Immature natural killer cell (primary cell): ENCODE data around the gene OR4F6. TPM values are rescaled to one million over a fixed set of nuclear protein-coding genes. Genes with fewer than 3 reads are reported as not detected.

Experiments
- DNase-seq, 3 donors: peaks; one replicate each; pipeline ENCODE4 v3.0.0; 2022; ENCODE audit warnings: mixed read lengths in 1 of 3
- H3K27ac Mint-ChIP-seq, 6 donors: one replicate each; pipeline ENCODE4 v1.8.0; 2020; ENCODE audit warnings: mixed read lengths in 6 of 6, mild to moderate bottlenecking in 5 of 6, inconsistent platforms in 4 of 6, moderate library complexity in 3 of 6
- H3K27me3 Mint-ChIP-seq, 3 donors: one replicate each; pipeline ENCODE4 v1.8.0; 2020 to 2021; ENCODE audit warnings: low read depth in 3 of 3, mild to moderate bottlenecking in 3 of 3, mixed read lengths in 3 of 3, moderate library complexity in 3 of 3, inconsistent platforms in 1 of 3
- H3K36me3 Mint-ChIP-seq, 3 donors: one replicate each; pipeline ENCODE4 v1.8.0; 2020; ENCODE audit warnings: mixed read lengths in 3 of 3, inconsistent platforms in 2 of 3, mild to moderate bottlenecking in 2 of 3
- H3K4me1 Mint-ChIP-seq, 2 donors: one replicate each; pipeline ENCODE4 v1.8.0; 2020; ENCODE audit warnings: inconsistent platforms in 2 of 2, mild to moderate bottlenecking in 2 of 2, mixed read lengths in 2 of 2, moderate library complexity in 1 of 2
- H3K4me3 Mint-ChIP-seq, 5 donors: one replicate each; pipeline ENCODE4 v1.8.0; 2020; ENCODE audit warnings: mild to moderate bottlenecking in 5 of 5, mixed read lengths in 5 of 5, inconsistent platforms in 3 of 5, moderate library complexity in 3 of 5
- H3K9me3 Mint-ChIP-seq, 6 donors: one replicate each; pipeline ENCODE4 v1.8.0; 2020; ENCODE audit warnings: mild to moderate bottlenecking in 6 of 6, mixed read lengths in 6 of 6, inconsistent platforms in 4 of 6, moderate library complexity in 3 of 6
- polyA plus RNA-seq, 3 donors: library from polyadenylated mRNA; unstranded; fragments of 300-500 nt; fragmentation: Illumina TruSeq; gene quantifications; one replicate each; pipeline ENCODE4 v1.2.3, GENCODE V29; 2021

Gene OR4F6
- polyA plus RNA-seq, 3 donors from 2014 or later: not detected

- Mint-ChIP-seq H3K9me3 (peaks cover 0 to 7% (median 0%) of the 10 kb centered on the region in 6 donors), H3K4me3 (no peak within 1 kb of the TSS), H3K36me3 (no peaks in the 10 kb centered on the region), H3K27me3 (peaks cover 5 to 20% (median 13%) of the 10 kb centered on the region in 3 donors), H3K27ac (no peak within 1 kb of the TSS), H3K4me1 (no peaks in the 10 kb centered on the region)
- no peak for DNase-seq
Measured at GRCh38 chr15:101811902-101812301, 8.6 kb downstream of the OR4F6 start, which contains the start of gene OR4F15. OR4F15 (plus strand) TSS chr15:101812202; CDS start chr15:101818187, 5,985 bp downstream.

- Mint-ChIP-seq H3K27me3 (peaks cover 7 to 20% (median 14%) of the 10 kb centered on the region in 3 donors), H3K4me1 (no peaks in the 10 kb centered on the region)
Measured at GRCh38 chr15:101813803-101814534, 10.7 kb downstream of the OR4F6 start.

GRCh38 chr15:101820781-101821180 is 17.5 kb downstream of the OR4F6 start:
- no peak overlapping the region for H3K27ac Mint-ChIP-seq

More at GRCh38 chr15:101813803-101814534, 10.7 kb downstream of the OR4F6 start:
- no peaks in the 10 kb centered on the region for H3K36me3 Mint-ChIP-seq
- no peak overlapping the region for H3K27ac Mint-ChIP-seq
- H3K4me3 Mint-ChIP-seq: no peak overlapping the region
- H3K9me3 Mint-ChIP-seq: peaks cover 0 to 7% (median 0%) of the 10 kb centered on the region in 6 donors
- DNase-seq: no peak

GRCh38 chr15:101827257-101827656 is 23.9 kb downstream of the OR4F6 start:
- Mint-ChIP-seq H3K4me1 (no peaks in the 10 kb centered on the region), H3K36me3 (no peaks in the 10 kb centered on the region), H3K9me3 (peaks cover 0 to 2% (median 0%) of the 10 kb centered on the region in 6 donors), H3K27ac (no peak overlapping the region), H3K27me3 (peaks cover 0 to 15% (median 0%) of the 10 kb centered on the region in 3 donors), H3K4me3 (no peak overlapping the region)
- DNase-seq: no peak

More at GRCh38 chr15:101820781-101821180, 17.5 kb downstream of the OR4F6 start:
- no peak for DNase-seq
- peaks cover 3 to 18% (median 4%) of the 10 kb centered on the region in 3 donors for H3K27me3 Mint-ChIP-seq
- H3K4me1 Mint-ChIP-seq: no peaks in the 10 kb centered on the region
- no peaks in the 10 kb centered on the region for H3K36me3 Mint-ChIP-seq
- H3K9me3 Mint-ChIP-seq: peaks cover 0 to 2% (median 0%) of the 10 kb centered on the region in 6 donors
- H3K4me3 Mint-ChIP-seq: no peak overlapping the region

- Mint-ChIP-seq H3K27me3 (peaks cover 0 to 21% (median 1%) of the 10 kb centered on the region in 3 donors), H3K27ac (no peak overlapping the region), H3K9me3 (peaks cover 0 to 3% (median 0%) of the 10 kb centered on the region in 6 donors), H3K36me3 (no peaks in the 10 kb centered on the region), H3K4me1 (no peaks in the 10 kb centered on the region), H3K4me3 (no peak overlapping the region)
- DNase-seq: no peak
Measured at GRCh38 chr15:101828774-101829173, 25.5 kb downstream of the OR4F6 start.

- Mint-ChIP-seq H3K27ac (no peak overlapping the region), H3K36me3 (no peaks in the 10 kb centered on the region), H3K9me3 (no peaks in the 10 kb centered on the region), H3K4me3 (no peak overlapping the region), H3K27me3 (peaks cover 0 to 20% (median 6%) of the 10 kb centered on the region in 3 donors), H3K4me1 (no peaks in the 10 kb centered on the region)
- no peak for DNase-seq
Measured at GRCh38 chr15:101841656-101842055, 38.3 kb downstream of the OR4F6 start.

- Mint-ChIP-seq H3K36me3 (no peaks in the 10 kb centered on the region), H3K4me1 (no peaks in the 10 kb centered on the region), H3K9me3 (peaks cover 0 to 7% (median 0%) of the 10 kb centered on the region in 6 donors), H3K4me3 (no peak overlapping the region), H3K27me3 (peaks cover 2 to 28% (median 6%) of the 10 kb centered on the region in 3 donors), H3K27ac (no peak overlapping the region)
- no peak for DNase-seq
Measured at GRCh38 chr15:101844916-101845315, 41.6 kb downstream of the OR4F6 start.

GRCh38 chr15:101852356-101852755 is 49.0 kb downstream of the OR4F6 start:
- Mint-ChIP-seq H3K4me3 (no peak overlapping the region), H3K27ac (no peak overlapping the region), H3K36me3 (peaks cover 0 to 4% (median 0%) of the 10 kb centered on the region in 3 donors), H3K27me3 (peaks cover 4 to 22% (median 7%) of the 10 kb centered on the region in 3 donors), H3K4me1 (no peaks in the 10 kb centered on the region), H3K9me3 (peaks cover 0 to 7% (median 0%) of the 10 kb centered on the region in 6 donors)
- DNase-seq: no peak

Other genes starting within 250 kb of the OR4F6 start
- gene TM2D3, start 151.1 kb upstream of the OR4F6 start, polyA plus RNA-seq: 10 to 100 TPM; 39.9 to 73.1 (median 52.6) TPM
- gene TARS3, start 79.0 kb upstream of the OR4F6 start, polyA plus RNA-seq: 10 to 100 TPM in 1 of 3 donors, 1 to 10 TPM in 1, under 1 TPM in 1; 0.41 to 14.1 (median 6.6) TPM
- gene OR4F15, start 8.7 kb downstream of the OR4F6 start, polyA plus RNA-seq: not detected